ENCODE measurements around the gene TBC1D13. TPM values are rescaled to one million over a fixed set of nuclear protein-coding genes. Genes with fewer than 3 reads are reported as not detected.
"Not testable (repeated sequence)": the region's sequence is repeated elsewhere in the genome, so short reads cannot be mapped to it uniquely, and the experiment has no call there.

TBC1D13 gene
- total RNA-seq, 3 donors from 2014 or later (not counting 1 experiment from before 2014, with no cell fraction given), result 31.5 to 34.5 (median 33.7) TPM

DNA sequence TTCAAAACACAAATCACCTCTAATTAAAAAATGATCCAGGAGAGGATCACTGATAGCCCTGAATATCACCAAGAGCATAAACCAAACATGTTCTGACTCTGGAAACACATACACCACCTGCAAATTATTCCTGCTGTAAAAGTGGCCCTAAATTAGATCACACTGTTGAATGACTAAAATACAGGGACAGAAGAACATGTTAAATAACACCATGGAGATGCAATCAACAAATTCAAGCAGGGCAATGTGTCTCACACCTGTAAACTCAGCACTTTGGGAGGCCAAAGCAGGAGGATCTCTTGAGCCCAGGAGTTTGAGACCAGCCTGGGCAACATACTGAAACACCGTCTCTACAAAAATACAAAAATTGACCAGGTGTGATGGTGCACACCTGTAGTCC, 60.8 kb downstream of the TBC1D13 start:
- Histone ChIP-seq H3K4me3 (ENCODE audit: low read length) (no peak overlapping the region), H3K9me3 (ENCODE audit: control insufficient read depth, insufficient read depth, low read length) (peaks cover 7% of the 10 kb centered on the region), H3K27me3 (ENCODE audit: control insufficient read depth, insufficient read depth, low read length) (no peaks in the 10 kb centered on the region), H3K4me1 (ENCODE audit: control insufficient read depth, insufficient read depth, low read length) (no peaks in the 10 kb centered on the region), H3K36me3 (ENCODE audit: control insufficient read depth, insufficient read depth, low read length) (no peaks in the 10 kb centered on the region), H3K27ac (ENCODE audit: low read length) (no peak overlapping the region)
- no peaks in the 10 kb centered on the region for H3K27me3 Mint-ChIP-seq (ENCODE audit: low read depth in 2 of 2)
- peaks cover 14% of the 10 kb centered on the region for H3K36me3 Mint-ChIP-seq
- no peak for DNase-seq
- peaks cover 0 to 5% of the 10 kb centered on the region in 2 donors for H3K4me1 Mint-ChIP-seq
- H3K9me3 Mint-ChIP-seq, result peaks cover 3 to 7% of the 10 kb centered on the region in 2 donors
- ATAC-seq, result no peak
- H3K4me3 Mint-ChIP-seq, result no peak overlapping the region
- no peak overlapping the region for H3K27ac Mint-ChIP-seq
- 100% methylated on average over 1 of the region's 1 CpG for WGBS (ENCODE audit: insufficient coverage)
- intact Hi-C loops (cut with micrococcal nuclease), result no loop called here
- TF ChIP-seq, protein P1, sequence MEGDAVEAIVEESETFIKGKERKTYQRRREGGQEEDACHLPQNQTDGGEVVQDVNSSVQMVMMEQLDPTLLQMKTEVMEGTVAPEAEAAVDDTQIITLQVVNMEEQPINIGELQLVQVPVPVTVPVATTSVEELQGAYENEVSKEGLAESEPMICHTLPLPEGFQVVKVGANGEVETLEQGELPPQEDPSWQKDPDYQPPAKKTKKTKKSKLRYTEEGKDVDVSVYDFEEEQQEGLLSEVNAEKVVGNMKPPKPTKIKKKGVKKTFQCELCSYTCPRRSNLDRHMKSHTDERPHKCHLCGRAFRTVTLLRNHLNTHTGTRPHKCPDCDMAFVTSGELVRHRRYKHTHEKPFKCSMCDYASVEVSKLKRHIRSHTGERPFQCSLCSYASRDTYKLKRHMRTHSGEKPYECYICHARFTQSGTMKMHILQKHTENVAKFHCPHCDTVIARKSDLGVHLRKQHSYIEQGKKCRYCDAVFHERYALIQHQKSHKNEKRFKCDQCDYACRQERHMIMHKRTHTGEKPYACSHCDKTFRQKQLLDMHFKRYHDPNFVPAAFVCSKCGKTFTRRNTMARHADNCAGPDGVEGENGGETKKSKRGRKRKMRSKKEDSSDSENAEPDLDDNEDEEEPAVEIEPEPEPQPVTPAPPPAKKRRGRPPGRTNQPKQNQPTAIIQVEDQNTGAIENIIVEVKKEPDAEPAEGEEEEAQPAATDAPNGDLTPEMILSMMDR (IDR thresholded peaks at IDR 0.05), result no peak

DNA sequence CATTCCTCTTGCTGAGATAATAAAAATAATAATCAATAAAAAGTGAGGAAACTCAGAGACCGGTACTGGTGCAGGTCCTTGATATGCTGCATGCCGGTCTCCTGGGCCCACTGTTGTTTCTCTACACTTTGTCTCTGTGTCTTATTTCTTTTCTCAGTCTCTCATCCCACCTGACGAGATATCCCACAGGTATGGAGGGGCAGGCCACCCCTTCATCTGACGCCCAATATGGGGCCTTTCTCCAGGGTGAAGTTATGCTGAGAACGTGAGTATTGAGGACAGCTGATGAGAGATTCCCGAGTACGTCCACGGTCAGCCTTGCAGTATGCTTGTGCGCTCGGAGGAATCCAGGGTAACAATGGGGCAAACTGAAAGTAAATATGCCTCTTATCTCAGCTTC, 64.0 kb downstream of the TBC1D13 start:
- H3K36me3 Mint-ChIP-seq, result peaks cover 14% of the 10 kb centered on the region
- H3K27me3 ChIP-seq (ENCODE audit: control insufficient read depth, insufficient read depth, low read length); H3K27ac ChIP-seq (ENCODE audit: low read length); H3K4me3 Mint-ChIP-seq; H3K27me3 Mint-ChIP-seq (ENCODE audit: low read depth in 2 of 2); intact Hi-C loops (cut with micrococcal nuclease); H3K9me3 ChIP-seq (ENCODE audit: control insufficient read depth, insufficient read depth, low read length); H3K9me3 Mint-ChIP-seq; ATAC-seq; H3K4me1 ChIP-seq (ENCODE audit: control insufficient read depth, insufficient read depth, low read length); H3K4me3 ChIP-seq (ENCODE audit: low read length); DNase-seq; H3K36me3 ChIP-seq (ENCODE audit: control insufficient read depth, insufficient read depth, low read length); H3K4me1 Mint-ChIP-seq; H3K27ac Mint-ChIP-seq: not testable (repeated sequence)
- WGBS (ENCODE audit: insufficient coverage), result 89% methylated on average over 9 of the region's 10 CpGs

DNA sequence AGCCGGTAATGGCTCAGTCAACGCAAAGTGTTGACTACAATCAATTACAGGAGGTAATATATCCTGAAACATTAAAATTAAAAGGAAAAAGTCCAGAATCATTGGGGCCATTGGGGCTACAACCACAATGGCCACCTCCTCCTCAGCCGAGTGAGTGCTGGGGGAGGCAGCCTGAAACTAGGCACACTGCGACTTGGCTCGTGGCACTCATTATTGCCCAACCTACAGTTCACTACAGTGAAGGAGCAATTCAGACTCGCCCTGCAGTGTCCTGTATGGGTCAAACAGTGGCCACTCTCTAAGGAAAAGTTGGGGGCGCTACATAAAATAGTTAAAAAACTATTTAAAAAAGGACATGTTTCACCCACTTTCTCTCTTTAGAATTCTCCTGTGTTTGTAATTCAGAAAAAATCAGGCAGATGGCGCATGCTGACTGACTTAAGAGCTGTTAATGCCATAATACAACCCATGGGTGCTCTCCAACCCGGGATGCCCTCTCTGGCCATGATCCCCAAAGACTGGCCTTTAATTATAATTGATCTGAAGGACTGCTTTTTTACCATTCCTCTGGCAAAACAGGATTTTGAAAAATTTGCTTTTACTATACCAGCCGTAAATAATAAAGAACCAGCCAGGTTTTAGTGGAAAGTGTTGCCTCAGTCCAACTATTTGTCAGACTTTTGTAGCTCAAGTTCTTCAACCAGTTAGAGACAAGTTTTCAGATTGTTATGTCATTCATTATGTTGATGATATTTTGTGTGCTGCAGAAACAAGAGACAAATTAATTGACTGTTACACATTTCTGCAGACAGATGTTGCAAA, 64.9 kb downstream of the TBC1D13 start:
- WGBS (ENCODE audit: insufficient coverage), result 91% methylated on average over 10 of the region's 10 CpGs
- peaks cover 14% of the 10 kb centered on the region for H3K36me3 Mint-ChIP-seq
- H3K4me1 ChIP-seq (ENCODE audit: control insufficient read depth, insufficient read depth, low read length); ATAC-seq; H3K27ac Mint-ChIP-seq; H3K4me1 Mint-ChIP-seq; intact Hi-C loops (cut with micrococcal nuclease); H3K4me3 ChIP-seq (ENCODE audit: low read length); H3K27me3 ChIP-seq (ENCODE audit: control insufficient read depth, insufficient read depth, low read length); H3K9me3 Mint-ChIP-seq; H3K9me3 ChIP-seq (ENCODE audit: control insufficient read depth, insufficient read depth, low read length); H3K36me3 ChIP-seq (ENCODE audit: control insufficient read depth, insufficient read depth, low read length); H3K27ac ChIP-seq (ENCODE audit: low read length); H3K27me3 Mint-ChIP-seq (ENCODE audit: low read depth in 2 of 2); H3K4me3 Mint-ChIP-seq: not testable (repeated sequence)
- TF ChIP-seq, protein P1 (IDR thresholded peaks at IDR 0.05), result peak; percentile 34
- peak in 1 of 2 donors; percentile 44 for DNase-seq

DNA sequence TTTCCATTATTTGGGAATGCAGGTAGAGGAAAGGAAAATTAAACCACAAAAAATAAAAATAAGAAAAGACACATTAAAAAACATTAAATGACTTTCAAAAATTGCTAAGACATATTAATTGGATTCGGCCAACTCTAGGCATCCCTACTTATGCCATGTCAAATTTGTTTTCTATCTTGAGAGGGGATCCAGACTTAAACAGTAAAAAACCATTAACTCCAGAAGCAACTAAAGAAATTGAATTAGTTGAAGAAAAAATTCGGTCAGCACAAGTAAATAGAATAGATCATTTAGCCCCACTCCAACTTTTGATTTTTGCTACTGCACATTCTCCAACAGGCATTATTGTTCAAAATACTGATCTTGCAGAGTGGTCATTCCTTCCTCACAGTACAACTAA, 65.6 kb downstream of the TBC1D13 start:
- H3K27me3 ChIP-seq (ENCODE audit: control insufficient read depth, insufficient read depth, low read length); intact Hi-C loops (cut with micrococcal nuclease); H3K36me3 ChIP-seq (ENCODE audit: control insufficient read depth, insufficient read depth, low read length); ATAC-seq; H3K9me3 Mint-ChIP-seq; H3K27me3 Mint-ChIP-seq (ENCODE audit: low read depth in 2 of 2); H3K4me1 ChIP-seq (ENCODE audit: control insufficient read depth, insufficient read depth, low read length); H3K4me3 Mint-ChIP-seq; H3K4me1 Mint-ChIP-seq; H3K27ac Mint-ChIP-seq; DNase-seq; H3K27ac ChIP-seq (ENCODE audit: low read length); H3K9me3 ChIP-seq (ENCODE audit: control insufficient read depth, insufficient read depth, low read length); H3K4me3 ChIP-seq (ENCODE audit: low read length): not testable (repeated sequence)
- peaks cover 14% of the 10 kb centered on the region for H3K36me3 Mint-ChIP-seq
- WGBS (ENCODE audit: insufficient coverage), result 100% methylated on average over 1 of the region's 2 CpGs

DNA sequence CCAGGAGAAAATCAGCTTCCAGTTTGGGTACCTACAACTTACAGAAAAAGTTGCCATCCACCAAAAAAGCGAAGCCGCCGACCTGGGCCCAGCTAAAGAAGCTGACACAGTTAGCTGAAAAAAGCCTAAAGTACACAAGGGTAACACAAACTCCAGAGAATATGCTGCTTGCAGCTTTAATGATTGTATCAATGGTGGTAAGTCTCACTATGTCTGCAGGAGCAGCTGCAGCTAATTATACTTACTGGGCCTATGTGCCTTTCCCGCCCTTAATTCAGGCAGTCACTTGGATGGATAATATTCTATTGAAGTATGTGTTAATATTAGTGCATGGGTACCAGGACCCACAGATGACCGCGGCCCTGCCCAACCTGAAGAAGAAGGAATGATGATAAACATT, 67.4 kb downstream of the TBC1D13 start:
- DNase-seq; H3K4me1 ChIP-seq (ENCODE audit: control insufficient read depth, insufficient read depth, low read length); ATAC-seq; H3K9me3 Mint-ChIP-seq; H3K4me3 Mint-ChIP-seq; intact Hi-C loops (cut with micrococcal nuclease); H3K4me3 ChIP-seq (ENCODE audit: low read length); H3K27ac ChIP-seq (ENCODE audit: low read length); H3K27me3 ChIP-seq (ENCODE audit: control insufficient read depth, insufficient read depth, low read length); H3K27ac Mint-ChIP-seq; H3K4me1 Mint-ChIP-seq; H3K27me3 Mint-ChIP-seq (ENCODE audit: low read depth in 2 of 2); H3K36me3 ChIP-seq (ENCODE audit: control insufficient read depth, insufficient read depth, low read length); H3K9me3 ChIP-seq (ENCODE audit: control insufficient read depth, insufficient read depth, low read length): not testable (repeated sequence)
- 99% methylated on average over 4 of the region's 6 CpGs for WGBS (ENCODE audit: insufficient coverage)
- peaks cover 14% of the 10 kb centered on the region for H3K36me3 Mint-ChIP-seq

DNA sequence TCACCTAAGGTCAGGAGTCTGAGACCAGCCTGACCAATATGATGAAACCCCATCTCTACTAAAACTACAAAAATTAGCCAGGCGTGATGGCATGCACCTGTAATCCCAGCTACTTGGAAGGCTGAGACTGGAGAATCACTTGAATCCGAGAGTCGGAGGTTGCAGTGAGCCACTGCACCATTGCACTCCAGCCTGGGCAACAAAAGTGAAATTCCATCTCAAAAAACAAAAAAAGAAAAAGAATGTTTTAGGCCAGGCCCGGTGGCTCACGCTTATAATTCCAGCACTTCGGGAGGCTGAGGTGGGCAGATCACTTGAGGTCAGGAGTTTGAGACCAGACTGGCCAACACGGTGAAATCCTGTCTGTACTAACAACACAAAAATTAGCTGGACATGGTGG, 71.4 kb downstream of the TBC1D13 start:
- H3K27ac Mint-ChIP-seq; intact Hi-C loops (cut with micrococcal nuclease); H3K9me3 ChIP-seq (ENCODE audit: control insufficient read depth, insufficient read depth, low read length); H3K4me3 Mint-ChIP-seq; DNase-seq; H3K36me3 Mint-ChIP-seq; H3K36me3 ChIP-seq (ENCODE audit: control insufficient read depth, insufficient read depth, low read length); H3K4me1 Mint-ChIP-seq; H3K27me3 ChIP-seq (ENCODE audit: control insufficient read depth, insufficient read depth, low read length); H3K9me3 Mint-ChIP-seq; H3K4me1 ChIP-seq (ENCODE audit: control insufficient read depth, insufficient read depth, low read length); ATAC-seq; H3K27ac ChIP-seq (ENCODE audit: low read length); H3K27me3 Mint-ChIP-seq (ENCODE audit: low read depth in 2 of 2); H3K4me3 ChIP-seq (ENCODE audit: low read length): not testable (repeated sequence)
- 96% methylated on average over 7 of the region's 7 CpGs for WGBS (ENCODE audit: insufficient coverage)
